IMR-90 (cell line): Measurements from ENCODE around the gene CD28. TPM values are rescaled to one million over a fixed set of nuclear protein-coding genes. Genes with fewer than 3 reads are reported as not detected.

Source experiments
- ATAC-seq: fragments of 200-7000 bp; cut with Tn5 transposase; 2 replicates; pipeline ENCODE4 v1.9.1; 2020; ENCODE audit warnings: low read depth, mild to moderate bottlenecking, moderate library complexity
- BruUV-seq: library from RNA; stranded (reverse); fragments of 400-500 nt; replicated peaks from 2 replicates; lab custom pipeline; 2021; lab: Mats Ljungman, UMichigan
- CTCF ChIA-PET: fragments of 300-600 bp; formaldehyde crosslinking; extraction: SDS; loops from one replicate; lab custom pipeline; 2021; ENCODE audit warnings: antibody characterized with exemption; lab: Yijun Ruan, JAX
- POLR2A ChIA-PET: fragments of 300-600 bp; sonication (Branson Sonifier 250); formaldehyde crosslinking; loops from one replicate; lab custom pipeline; 2022; ENCODE audit warnings: antibody characterized with exemption; ENCODE audit not compliant: unreplicated experiment; lab: Charles Lee
- DNase-seq: peaks from one replicate; pipeline ENCODE4 v3.0.0; 2013
- H2AFZ ChIP-seq: replicated peaks from 2 replicates; pipeline ENCODE3; 2013; ENCODE audit warnings: low read length, mild to moderate bottlenecking; ENCODE audit not compliant: poor library complexity
- H2AK5ac ChIP-seq: 2 replicates; pipeline ENCODE4 v1.6.1; 2013; ENCODE audit warnings: low read depth, low read length, inconsistent platforms
- H2AK9ac ChIP-seq: replicated peaks from 2 replicates; pipeline ENCODE3; 2013; ENCODE audit warnings: mild to moderate bottlenecking, low read depth, low read length, moderate library complexity; ENCODE audit not compliant: poor library complexity
- H2BK120ac ChIP-seq: 2 replicates; pipeline ENCODE4 v1.6.1; 2013; ENCODE audit warnings: low read depth, low read length, inconsistent platforms
- H2BK15ac ChIP-seq: 3 replicates; pipeline ENCODE4 v1.6.1; 2013; ENCODE audit warnings: low read depth, low read length, inconsistent platforms
- H2BK20ac ChIP-seq: 2 replicates; pipeline ENCODE4 v1.6.1; 2013; ENCODE audit warnings: low read depth, mild to moderate bottlenecking, inconsistent platforms, low read length, moderate library complexity
- H2BK5ac ChIP-seq: 2 replicates; pipeline ENCODE4 v1.6.1; 2013; ENCODE audit warnings: mild to moderate bottlenecking, low read depth, low read length, inconsistent platforms; ENCODE audit not compliant: poor library complexity, severe bottlenecking
- H3K14ac ChIP-seq: replicated peaks from 2 replicates; pipeline ENCODE4 v1.6.1; 2013; ENCODE audit warnings: low read depth, low read length, inconsistent platforms
- H3K18ac ChIP-seq: 2 replicates; pipeline ENCODE4 v1.6.1; 2013; ENCODE audit warnings: low read depth, low read length, control low read depth
- H3K23ac ChIP-seq: 2 replicates; pipeline ENCODE4 v1.6.1; 2013; ENCODE audit warnings: low read depth, low read length, inconsistent platforms
- H3K27ac ChIP-seq: 2 replicates; pipeline ENCODE4 v1.5.1; 2013; ENCODE audit warnings: mild to moderate bottlenecking, control low read depth, low read length; ENCODE audit not compliant: insufficient read depth
- H3K27me3 ChIP-seq: 2 replicates; pipeline ENCODE4 v1.6.1; 2013; ENCODE audit warnings: low read length; ENCODE audit not compliant: control insufficient read depth, insufficient read depth
- H3K36me3 ChIP-seq: 2 replicates; pipeline ENCODE4 v1.6.1; 2013; ENCODE audit warnings: low read length, mixed read lengths; ENCODE audit not compliant: control insufficient read depth, insufficient read depth
- H3K4ac ChIP-seq: 2 replicates; pipeline ENCODE4 v1.6.1; 2013; ENCODE audit warnings: low read depth, low read length, inconsistent platforms
- H3K4me1 ChIP-seq: 2 replicates; pipeline ENCODE4 v1.6.1; 2013; ENCODE audit warnings: low read length, mixed read lengths; ENCODE audit not compliant: control insufficient read depth, insufficient read depth
- H3K4me2 ChIP-seq: 2 replicates; pipeline ENCODE4 v1.6.1; 2013; ENCODE audit warnings: low read depth, mild to moderate bottlenecking, control low read depth, low read length, moderate library complexity
- H3K4me3 ChIP-seq: 2 replicates; pipeline ENCODE4 v1.5.1; 2013; ENCODE audit warnings: low read depth, mild to moderate bottlenecking, control low read depth, low read length, moderate library complexity; ENCODE audit not compliant: insufficient read depth
- H3K56ac ChIP-seq: 2 replicates; pipeline ENCODE4 v1.6.1; 2013; ENCODE audit warnings: low read length, inconsistent platforms; ENCODE audit not compliant: insufficient read depth; ENCODE audit errors: extremely low read depth
- H3K79me1 ChIP-seq, 2 experiments: 2 replicates each; pipeline ENCODE4 v1.6.1; 2013; ENCODE audit warnings: low read length in 2 of 2, inconsistent platforms in 1 of 2, low read depth in 1 of 2
- H3K9ac ChIP-seq: 2 replicates; pipeline ENCODE4 v1.6.1; 2013; ENCODE audit warnings: low read depth, low read length, control low read depth
- H3K9me1 ChIP-seq: 2 replicates; pipeline ENCODE4 v1.6.1; 2013; ENCODE audit warnings: low read length, inconsistent platforms; ENCODE audit not compliant: insufficient read depth
- H3K9me3 ChIP-seq: 2 replicates; pipeline ENCODE4 v1.6.1; 2013; ENCODE audit warnings: low read length; ENCODE audit not compliant: control insufficient read depth, insufficient read depth
- H4K20me1 ChIP-seq: 2 replicates; pipeline ENCODE4 v1.6.1; 2013; ENCODE audit warnings: low read length, inconsistent platforms; ENCODE audit not compliant: insufficient read depth
- H4K5ac ChIP-seq: 2 replicates; pipeline ENCODE4 v1.6.1; 2013; ENCODE audit warnings: mild to moderate bottlenecking, low read depth, low read length, control low read depth
- H4K8ac ChIP-seq, 2 experiments: 2 replicates each; pipeline ENCODE4 v1.6.1; 2013; ENCODE audit warnings: low read depth in 2 of 2, low read length in 2 of 2, control low read depth in 1 of 2, inconsistent platforms in 1 of 2
- H4K91ac ChIP-seq: 2 replicates; pipeline ENCODE4 v1.6.1; 2013; ENCODE audit warnings: low read depth, low read length, inconsistent platforms; ENCODE audit not compliant: insufficient read depth
- CEBPB ChIP-seq: IDR thresholded peaks from 2 replicates; pipeline ENCODE4 v1.6.1; 2012; ENCODE audit warnings: low read depth, low read length, improper control_type of control experiment
- CHD1 ChIP-seq: IDR thresholded peaks from 2 replicates; pipeline ENCODE4 v1.6.1; 2012; ENCODE audit warnings: low read depth, low read length, improper control_type of control experiment
- FOS ChIP-seq: fragments of 150-350 bp; IDR thresholded peaks from 2 replicates; pipeline ENCODE4 v1.6.1; 2016; ENCODE audit warnings: low read depth, low read length
- MAFK ChIP-seq: IDR thresholded peaks from 2 replicates; pipeline ENCODE4 v1.6.1; 2012; ENCODE audit warnings: low read depth, low read length, improper control_type of control experiment
- MAZ ChIP-seq: IDR thresholded peaks from 2 replicates; pipeline ENCODE4 v1.6.1; 2012; ENCODE audit warnings: low read depth, mild to moderate bottlenecking, low read length, improper control_type of control experiment, moderate library complexity, borderline replicate concordance
- MXI1 ChIP-seq: IDR thresholded peaks from 2 replicates; pipeline ENCODE4 v1.6.1; 2012; ENCODE audit warnings: low read depth, mild to moderate bottlenecking, low read length, moderate library complexity, borderline replicate concordance
- NFE2L2 ChIP-seq: fragments of 150-350 bp; IDR thresholded peaks from 2 replicates; pipeline ENCODE4 v1.6.1; 2016; ENCODE audit warnings: low read depth, mild to moderate bottlenecking, low read length
- POLR2A ChIP-seq: IDR thresholded peaks from 2 replicates; pipeline ENCODE4 v1.6.1; 2012; ENCODE audit warnings: mild to moderate bottlenecking, low read depth, low read length
- RAD21 ChIP-seq: IDR thresholded peaks from 2 replicates; pipeline ENCODE4 v1.6.1; 2012; ENCODE audit warnings: low read length, improper control_type of control experiment
- RFX5 ChIP-seq: IDR thresholded peaks from 2 replicates; pipeline ENCODE4 v1.8.0; 2012; ENCODE audit warnings: low read depth, mild to moderate bottlenecking, low read length, moderate library complexity
- SMC3 ChIP-seq: fragments of 150-350 bp; IDR thresholded peaks from 2 replicates; pipeline ENCODE4 v1.6.1; 2016; ENCODE audit warnings: low read depth, mild to moderate bottlenecking, antibody characterized with exemption, low read length, moderate library complexity
- WGBS, 2 experiments: methylation state at CpG; one replicate each; pipeline versions ENCODE4 v1.1.5 to v1.1.7; 2013; ENCODE audit warnings: missing lambda C conversion rate in 2 of 2; ENCODE audit not compliant: insufficient read length in 1 of 2; ENCODE audit errors: extremely low coverage in 2 of 2; 5-methylcytosine and 5-hydroxymethylcytosine counted together
- dilution Hi-C: fragments of 300-500 bp; cut with HindIII; formaldehyde crosslinking; loops from one replicate; pipeline ENCODE4 v1.14.3; 2018; ENCODE audit warnings: low sequenced_read_pairs; ENCODE audit not compliant: unreplicated experiment
- in situ Hi-C: fragments of 300-500 bp; cut with MboI; formaldehyde crosslinking; loops from 3 replicates; pipeline ENCODE4 v1.14.3; 2019; ENCODE audit warnings: low sequenced_read_pairs, inconsistent platforms, mixed read lengths
- intact Hi-C: fragments of 100-400 bp; cut with micrococcal nuclease; formaldehyde crosslinking; loops from 2 replicates; pipeline ENCODE4 v1.10.0; 2022
- polyA plus RNA-seq, 3 experiments: library from polyadenylated mRNA; depleted of rRNA; stranded (reverse); fragments of >200 nt; gene quantifications; 2 replicates each; pipeline ENCODE4 v1.2.3, GENCODE V29; 2012; ENCODE audit warnings: low replicate concordance in 1 of 3
- total RNA-seq: library from RNA; depleted of rRNA; stranded (reverse); fragments of >200 nt; gene quantifications from 2 replicates; pipeline ENCODE4 v1.2.3, GENCODE V29; 2012
- TF ChIP-seq, protein P1 (sequence below): fragments of 150-350 bp; IDR thresholded peaks from 2 replicates; pipeline ENCODE4 v1.6.1; 2017; ENCODE audit warnings: mild to moderate bottlenecking, antibody characterized with exemption, low read length, low read depth
- TF ChIP-seq, protein P2 (sequence below): conservative IDR thresholded peaks from 2 replicates; pipeline ENCODE4 v1.5.1; 2012; ENCODE audit warnings: mild to moderate bottlenecking, low read depth, low read length, improper control_type of control experiment
- TF ChIP-seq, protein P3 (sequence below): fragments of 150-350 bp; IDR thresholded peaks from 2 replicates; pipeline ENCODE4 v1.6.1; 2016; ENCODE audit warnings: low read depth, mild to moderate bottlenecking, low read length, moderate library complexity, borderline replicate concordance

Gene CD28
- total and polyA plus RNA-seq, 2 of the 4 experiments (the other 2 are of a cell fraction) = not detected

- in situ Hi-C loops = no loop called here
- no TSS peak for BruUV-seq
Observed at GRCh38 chr2:203664029-203664755, 42.2 kb upstream of the CD28 start.

More at GRCh38 chr2:203664029-203664755, 42.2 kb upstream of the CD28 start:
- no peak overlapping the region for H3K4me2 ChIP-seq
- ChIA-PET POLR2A (no interaction called here), CTCF (interaction anchor here (0.6 kb wide), 1 partner anchor 1410 kb away, joined by 3 read pairs; no protein-coding TSS in a partner anchor)
- ATAC-seq (no peak), DNase-seq (no peak)
- H2AFZ ChIP-seq = no peak overlapping the region
- no CpG with 5 or more reads among the region's 7 CpGs for WGBS, 2 experiments
- H3K9me3 ChIP-seq = no peaks in the 10 kb centered on the region
- no peak overlapping the region for H3K56ac ChIP-seq
- no peak overlapping the region for H3K4me3 ChIP-seq
- H3K9me1 ChIP-seq = no peaks in the 10 kb centered on the region
- H3K9ac ChIP-seq = no peak overlapping the region
- no peaks in the 10 kb centered on the region for H3K4me1 ChIP-seq
- intact Hi-C loops (no loop called here), dilution Hi-C loops (no loop called here)
- H2BK20ac ChIP-seq = no peak overlapping the region
- no peak overlapping the region for H2AK5ac ChIP-seq
- H3K18ac ChIP-seq = no peak overlapping the region
- no peak overlapping the region for H2BK15ac ChIP-seq
- H2BK5ac ChIP-seq = no peak overlapping the region
- no peaks in the 10 kb centered on the region for H4K20me1 ChIP-seq
- no peak for TF ChIP-seq POLR2A
- TF ChIP-seq MAZ = no peak
- TF ChIP-seq, protein P1, sequence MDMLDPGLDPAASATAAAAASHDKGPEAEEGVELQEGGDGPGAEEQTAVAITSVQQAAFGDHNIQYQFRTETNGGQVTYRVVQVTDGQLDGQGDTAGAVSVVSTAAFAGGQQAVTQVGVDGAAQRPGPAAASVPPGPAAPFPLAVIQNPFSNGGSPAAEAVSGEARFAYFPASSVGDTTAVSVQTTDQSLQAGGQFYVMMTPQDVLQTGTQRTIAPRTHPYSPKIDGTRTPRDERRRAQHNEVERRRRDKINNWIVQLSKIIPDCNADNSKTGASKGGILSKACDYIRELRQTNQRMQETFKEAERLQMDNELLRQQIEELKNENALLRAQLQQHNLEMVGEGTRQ = no peak
- TF ChIP-seq RFX5 = no peak
- TF ChIP-seq, protein P2, sequence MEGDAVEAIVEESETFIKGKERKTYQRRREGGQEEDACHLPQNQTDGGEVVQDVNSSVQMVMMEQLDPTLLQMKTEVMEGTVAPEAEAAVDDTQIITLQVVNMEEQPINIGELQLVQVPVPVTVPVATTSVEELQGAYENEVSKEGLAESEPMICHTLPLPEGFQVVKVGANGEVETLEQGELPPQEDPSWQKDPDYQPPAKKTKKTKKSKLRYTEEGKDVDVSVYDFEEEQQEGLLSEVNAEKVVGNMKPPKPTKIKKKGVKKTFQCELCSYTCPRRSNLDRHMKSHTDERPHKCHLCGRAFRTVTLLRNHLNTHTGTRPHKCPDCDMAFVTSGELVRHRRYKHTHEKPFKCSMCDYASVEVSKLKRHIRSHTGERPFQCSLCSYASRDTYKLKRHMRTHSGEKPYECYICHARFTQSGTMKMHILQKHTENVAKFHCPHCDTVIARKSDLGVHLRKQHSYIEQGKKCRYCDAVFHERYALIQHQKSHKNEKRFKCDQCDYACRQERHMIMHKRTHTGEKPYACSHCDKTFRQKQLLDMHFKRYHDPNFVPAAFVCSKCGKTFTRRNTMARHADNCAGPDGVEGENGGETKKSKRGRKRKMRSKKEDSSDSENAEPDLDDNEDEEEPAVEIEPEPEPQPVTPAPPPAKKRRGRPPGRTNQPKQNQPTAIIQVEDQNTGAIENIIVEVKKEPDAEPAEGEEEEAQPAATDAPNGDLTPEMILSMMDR = no peak
- TF ChIP-seq RAD21 = no peak
- no peak for TF ChIP-seq FOS
- TF ChIP-seq MAFK = no peak
- no peak for TF ChIP-seq NFE2L2
- TF ChIP-seq, protein P3, sequence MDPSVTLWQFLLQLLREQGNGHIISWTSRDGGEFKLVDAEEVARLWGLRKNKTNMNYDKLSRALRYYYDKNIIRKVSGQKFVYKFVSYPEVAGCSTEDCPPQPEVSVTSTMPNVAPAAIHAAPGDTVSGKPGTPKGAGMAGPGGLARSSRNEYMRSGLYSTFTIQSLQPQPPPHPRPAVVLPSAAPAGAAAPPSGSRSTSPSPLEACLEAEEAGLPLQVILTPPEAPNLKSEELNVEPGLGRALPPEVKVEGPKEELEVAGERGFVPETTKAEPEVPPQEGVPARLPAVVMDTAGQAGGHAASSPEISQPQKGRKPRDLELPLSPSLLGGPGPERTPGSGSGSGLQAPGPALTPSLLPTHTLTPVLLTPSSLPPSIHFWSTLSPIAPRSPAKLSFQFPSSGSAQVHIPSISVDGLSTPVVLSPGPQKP = no peak
- no peak for TF ChIP-seq MXI1
- no peak for TF ChIP-seq CHD1
- no peak for TF ChIP-seq SMC3
- TF ChIP-seq CEBPB = no peak
- H3K36me3 ChIP-seq = no peaks in the 10 kb centered on the region
- no peak overlapping the region for H4K8ac ChIP-seq
- H2AK9ac ChIP-seq = no peak overlapping the region
- H4K5ac ChIP-seq = no peak overlapping the region
- peaks cover 3% of the 10 kb centered on the region for H3K27me3 ChIP-seq
- no peak overlapping the region for H3K27ac ChIP-seq
- no peaks in the 10 kb centered on the region for H3K79me1 ChIP-seq
- no peak overlapping the region for H3K4ac ChIP-seq
- no peak overlapping the region for H2BK120ac ChIP-seq
- no peak overlapping the region for H3K14ac ChIP-seq
- H4K91ac ChIP-seq = no peak overlapping the region
- H3K23ac ChIP-seq = no peak overlapping the region
